Left ventricle myocardium inferior (tissue), 1 donor: ENCODE data around the gene SHTN1. TPM values are rescaled to one million over a fixed set of nuclear protein-coding genes. Genes with fewer than 3 reads are reported as not detected.

Experiments
- DNase-seq: peaks from one replicate; pipeline ENCODE4 v3.0.0-alpha.2; 2020
- H3K27ac ChIP-seq: fragments of 200-600 bp; replicated peaks from 2 replicates; pipeline ENCODE4 v1.8.0; 2021
- H3K27me3 ChIP-seq: fragments of 200-600 bp; 2 replicates; pipeline ENCODE4 v1.8.0; 2021; ENCODE audit warnings: low read depth
- H3K36me3 ChIP-seq: fragments of 200-600 bp; 2 replicates; pipeline ENCODE4 v1.8.0; 2021
- H3K4me1 ChIP-seq: fragments of 200-600 bp; 2 replicates; pipeline ENCODE4 v1.8.0; 2021
- H3K4me3 ChIP-seq: fragments of 200-600 bp; 2 replicates; pipeline ENCODE4 v1.8.0; 2021; ENCODE audit warnings: mild to moderate bottlenecking, moderate library complexity
- H3K9me3 ChIP-seq: fragments of 200-600 bp; replicated peaks from 2 replicates; pipeline ENCODE4 v1.8.0; 2021
- intact Hi-C: fragments of 100-400 bp; cut with micrococcal nuclease; formaldehyde crosslinking; loops from one replicate; pipeline ENCODE4 v1.11.0; 2022
- total RNA-seq: library from RNA; stranded (reverse); fragmentation: NEBNext Ultra II Directional; extraction: Animal tissue kit (Norgen Biotek cat#: 25700); gene quantifications from one replicate; pipeline ENCODE4 v1.2.1, GENCODE V29; 2021
- TF ChIP-seq, protein P1 (sequence below): fragments of 200-600 bp; IDR thresholded peaks from 2 replicates; pipeline ENCODE4 v1.8.0; 2021; ENCODE audit warnings: antibody characterized with exemption, mild to moderate bottlenecking, borderline replicate concordance
- donor health status: DM: no; HTN: yes; CAD: no; lungs with severe emphysema.

Gene SHTN1
- total RNA-seq, 1 donor from 2014 or later: 2.0 TPM

DNA sequence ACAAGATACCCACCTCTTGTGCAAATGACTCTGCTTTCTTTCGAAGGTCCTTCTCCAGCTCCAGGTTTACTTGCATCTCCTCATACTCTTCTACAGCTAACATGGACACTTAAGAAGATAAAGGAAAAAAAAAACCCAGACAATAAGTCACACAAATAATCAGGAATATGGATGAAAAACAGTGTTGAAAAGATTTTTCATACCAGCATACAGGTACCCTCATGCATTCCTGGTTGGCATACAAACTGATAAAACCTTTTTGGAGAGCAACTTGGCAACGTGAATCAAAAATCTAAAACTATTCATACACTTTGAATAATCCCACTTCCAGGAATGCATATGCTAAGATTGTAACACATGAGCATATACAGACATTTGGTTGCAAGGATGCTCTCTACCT, 60.1 kb downstream of the SHTN1 start:
- no peaks in the 10 kb centered on the region for H3K27me3 ChIP-seq
- TF ChIP-seq, protein P1, sequence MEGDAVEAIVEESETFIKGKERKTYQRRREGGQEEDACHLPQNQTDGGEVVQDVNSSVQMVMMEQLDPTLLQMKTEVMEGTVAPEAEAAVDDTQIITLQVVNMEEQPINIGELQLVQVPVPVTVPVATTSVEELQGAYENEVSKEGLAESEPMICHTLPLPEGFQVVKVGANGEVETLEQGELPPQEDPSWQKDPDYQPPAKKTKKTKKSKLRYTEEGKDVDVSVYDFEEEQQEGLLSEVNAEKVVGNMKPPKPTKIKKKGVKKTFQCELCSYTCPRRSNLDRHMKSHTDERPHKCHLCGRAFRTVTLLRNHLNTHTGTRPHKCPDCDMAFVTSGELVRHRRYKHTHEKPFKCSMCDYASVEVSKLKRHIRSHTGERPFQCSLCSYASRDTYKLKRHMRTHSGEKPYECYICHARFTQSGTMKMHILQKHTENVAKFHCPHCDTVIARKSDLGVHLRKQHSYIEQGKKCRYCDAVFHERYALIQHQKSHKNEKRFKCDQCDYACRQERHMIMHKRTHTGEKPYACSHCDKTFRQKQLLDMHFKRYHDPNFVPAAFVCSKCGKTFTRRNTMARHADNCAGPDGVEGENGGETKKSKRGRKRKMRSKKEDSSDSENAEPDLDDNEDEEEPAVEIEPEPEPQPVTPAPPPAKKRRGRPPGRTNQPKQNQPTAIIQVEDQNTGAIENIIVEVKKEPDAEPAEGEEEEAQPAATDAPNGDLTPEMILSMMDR: no peak
- H3K36me3 ChIP-seq: peaks cover 5% of the 10 kb centered on the region
- no peak overlapping the region for H3K4me3 ChIP-seq
- H3K4me1 ChIP-seq: peaks cover 9% of the 10 kb centered on the region
- H3K27ac ChIP-seq: no peak overlapping the region
- DNase-seq: no peak
- intact Hi-C loops: no loop called here
- no peaks in the 10 kb centered on the region for H3K9me3 ChIP-seq

DNA sequence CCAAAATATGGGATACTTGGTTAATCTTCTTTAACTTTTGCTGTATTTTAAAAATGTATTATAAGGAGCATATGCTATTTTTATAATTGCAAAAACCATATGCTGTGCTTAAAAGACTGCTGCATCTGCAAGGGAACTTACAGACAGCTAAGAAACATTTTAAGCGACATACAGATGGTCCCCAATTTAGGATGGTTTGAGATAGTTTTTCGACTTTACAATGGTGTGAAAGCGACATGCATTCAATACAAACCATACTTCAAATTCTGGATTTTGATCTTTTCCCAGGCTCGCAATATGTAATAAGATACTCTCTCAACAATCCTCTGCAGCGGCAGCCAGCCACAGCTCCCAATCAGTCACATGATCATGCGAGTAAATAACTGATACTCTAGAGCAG, 73.2 kb downstream of the SHTN1 start:
- peaks cover 9% of the 10 kb centered on the region for H3K9me3 ChIP-seq
- TF ChIP-seq, protein P1: no peak
- no peak overlapping the region for H3K27ac ChIP-seq
- peaks cover under 1% of the 10 kb centered on the region for H3K36me3 ChIP-seq
- H3K4me1 ChIP-seq: no peaks in the 10 kb centered on the region
- H3K4me3 ChIP-seq: no peak overlapping the region
- no peak for DNase-seq
- intact Hi-C loops: no loop called here
- H3K27me3 ChIP-seq: no peaks in the 10 kb centered on the region

DNA sequence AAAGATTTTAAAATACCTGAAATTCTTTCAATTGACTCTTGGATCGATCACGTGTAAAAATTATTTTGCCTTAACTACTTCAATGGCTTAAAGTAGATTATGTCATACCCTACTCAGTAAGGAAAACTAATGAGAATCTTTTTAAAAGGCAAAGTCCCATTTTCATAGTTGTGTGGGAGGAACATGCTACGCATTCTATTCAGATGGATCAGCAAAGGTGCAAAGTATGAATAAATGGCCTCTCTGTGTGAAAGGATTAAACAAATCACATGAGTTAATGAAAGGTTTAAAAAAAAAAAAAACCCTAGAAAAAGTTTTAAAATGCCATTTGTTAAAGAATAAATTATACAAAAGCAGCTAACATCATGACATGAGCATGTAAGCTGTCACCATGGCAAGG, 78.6 kb downstream of the SHTN1 start:
- H3K4me1 ChIP-seq: no peaks in the 10 kb centered on the region
- TF ChIP-seq, protein P1: no peak
- H3K27me3 ChIP-seq: no peaks in the 10 kb centered on the region

DNA sequence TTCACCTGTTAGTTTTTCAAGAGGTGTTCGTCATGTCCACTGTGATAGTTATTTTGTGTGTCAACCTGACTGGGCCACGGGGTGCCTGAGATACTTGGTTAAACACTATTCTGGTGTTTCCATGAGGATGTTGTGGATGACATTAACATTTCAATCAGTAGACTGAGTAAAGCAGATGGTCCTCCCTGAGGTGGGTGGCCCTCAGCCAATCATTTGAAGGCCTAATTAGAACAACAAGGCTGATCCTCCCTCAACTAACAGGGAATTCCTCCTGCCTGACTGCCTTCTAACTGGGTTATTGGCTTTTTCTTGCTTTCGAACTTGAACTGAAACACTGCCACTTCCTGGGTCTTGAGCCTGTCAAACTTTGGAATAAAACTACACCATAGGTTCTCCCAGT, 79.9 kb downstream of the SHTN1 start:
- Histone ChIP-seq H3K4me1 (no peaks in the 10 kb centered on the region), H3K27ac (no peak overlapping the region), H3K9me3 (no peaks in the 10 kb centered on the region), H3K27me3 (no peaks in the 10 kb centered on the region), H3K36me3 (peaks cover 3% of the 10 kb centered on the region), H3K4me3 (no peak overlapping the region)
- intact Hi-C loops: no loop called here
- DNase-seq: no peak
- TF ChIP-seq, protein P1: no peak

More for the DNA sequence above, 78.6 kb downstream of the SHTN1 start:
- Histone ChIP-seq H3K36me3 (peaks cover 3% of the 10 kb centered on the region), H3K27ac (no peak overlapping the region), H3K9me3 (no peaks in the 10 kb centered on the region), H3K4me3 (no peak overlapping the region)
- DNase-seq: no peak
- intact Hi-C loops: no loop called here

DNA sequence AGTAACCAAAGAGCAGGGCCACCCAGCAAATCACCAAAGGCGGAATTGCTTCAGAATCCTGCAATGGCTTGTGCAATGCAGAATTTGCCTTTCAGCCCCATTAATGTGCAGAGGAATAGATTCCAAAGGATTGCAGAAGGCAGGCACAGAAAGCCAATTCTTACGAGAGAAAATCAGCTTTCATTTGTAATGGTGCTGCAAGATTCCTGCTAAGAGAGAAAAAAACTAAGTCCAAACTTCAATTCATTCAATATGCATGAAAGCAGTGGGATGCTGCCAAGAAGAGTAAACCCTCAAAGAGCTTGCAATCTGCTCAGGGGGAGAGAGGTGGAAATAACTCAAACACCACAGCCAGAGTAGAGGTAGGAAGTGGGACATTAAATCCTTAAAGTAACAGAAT, 85.3 kb downstream of the SHTN1 start:
- DNase-seq: no peak
- Histone ChIP-seq H3K4me1 (no peaks in the 10 kb centered on the region), H3K27me3 (no peaks in the 10 kb centered on the region), H3K36me3 (no peaks in the 10 kb centered on the region), H3K4me3 (no peak overlapping the region), H3K9me3 (no peaks in the 10 kb centered on the region), H3K27ac (no peak overlapping the region)
- TF ChIP-seq, protein P1: no peak
- intact Hi-C loops: loop anchor here (2.0 kb wide), 1 partner anchor 45 kb away; no protein-coding TSS in a partner anchor

DNA sequence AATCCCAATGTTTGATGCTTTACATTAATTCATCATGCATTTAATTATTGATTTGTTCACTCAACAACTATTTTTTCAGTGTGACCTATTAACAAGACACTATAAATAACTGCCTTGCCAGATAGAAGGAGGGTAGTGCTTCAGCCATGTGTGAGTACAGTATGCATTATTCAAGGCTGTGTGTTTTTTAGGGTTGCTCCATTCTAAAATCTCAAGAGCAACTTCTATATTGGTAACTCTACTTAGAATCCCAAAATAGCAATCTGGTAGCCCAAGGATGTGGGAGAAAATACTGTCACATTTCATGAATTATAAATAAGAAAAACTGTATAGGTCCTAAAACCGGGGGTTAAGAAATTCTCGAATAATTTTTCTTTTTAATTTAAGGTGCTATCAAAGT, 85.8 kb downstream of the SHTN1 start:
- intact Hi-C loops: loop anchor here (2.0 kb wide), 1 partner anchor 44 kb away; no protein-coding TSS in a partner anchor
- Histone ChIP-seq H3K4me1 (no peaks in the 10 kb centered on the region), H3K27ac (no peak overlapping the region), H3K4me3 (no peak overlapping the region), H3K9me3 (no peaks in the 10 kb centered on the region), H3K36me3 (no peaks in the 10 kb centered on the region), H3K27me3 (no peaks in the 10 kb centered on the region)
- TF ChIP-seq, protein P1: no peak
- no peak for DNase-seq
